IMR-90 (cell line): Measurements from ENCODE around the gene OGFOD3. TPM values are rescaled to one million over a fixed set of nuclear protein-coding genes. Genes with fewer than 3 reads are reported as not detected.

ENCODE experiments used
- ATAC-seq: fragments of 200-7000 bp; cut with Tn5 transposase; 2 replicates; pipeline ENCODE4 v1.9.1; 2020; ENCODE audit warnings: low read depth, mild to moderate bottlenecking, moderate library complexity
- BruUV-seq: library from RNA; stranded (reverse); fragments of 400-500 nt; replicated peaks from 2 replicates; lab custom pipeline; 2021; lab: Mats Ljungman, UMichigan
- CTCF ChIA-PET: fragments of 300-600 bp; formaldehyde crosslinking; extraction: SDS; loops from one replicate; lab custom pipeline; 2021; ENCODE audit warnings: antibody characterized with exemption; lab: Yijun Ruan, JAX
- POLR2A ChIA-PET: fragments of 300-600 bp; sonication (Branson Sonifier 250); formaldehyde crosslinking; loops from one replicate; lab custom pipeline; 2022; ENCODE audit warnings: antibody characterized with exemption; ENCODE audit not compliant: unreplicated experiment; lab: Charles Lee
- DNase-seq: peaks from one replicate; pipeline ENCODE4 v3.0.0; 2013
- H2AFZ ChIP-seq: replicated peaks from 2 replicates; pipeline ENCODE3; 2013; ENCODE audit warnings: low read length, mild to moderate bottlenecking; ENCODE audit not compliant: poor library complexity
- H2AK5ac ChIP-seq: 2 replicates; pipeline ENCODE4 v1.6.1; 2013; ENCODE audit warnings: low read depth, low read length, inconsistent platforms
- H2AK9ac ChIP-seq: replicated peaks from 2 replicates; pipeline ENCODE3; 2013; ENCODE audit warnings: mild to moderate bottlenecking, low read depth, low read length, moderate library complexity; ENCODE audit not compliant: poor library complexity
- H2BK120ac ChIP-seq: 2 replicates; pipeline ENCODE4 v1.6.1; 2013; ENCODE audit warnings: low read depth, low read length, inconsistent platforms
- H2BK15ac ChIP-seq: 3 replicates; pipeline ENCODE4 v1.6.1; 2013; ENCODE audit warnings: low read depth, low read length, inconsistent platforms
- H2BK20ac ChIP-seq: 2 replicates; pipeline ENCODE4 v1.6.1; 2013; ENCODE audit warnings: low read depth, mild to moderate bottlenecking, inconsistent platforms, low read length, moderate library complexity
- H2BK5ac ChIP-seq: 2 replicates; pipeline ENCODE4 v1.6.1; 2013; ENCODE audit warnings: mild to moderate bottlenecking, low read depth, low read length, inconsistent platforms; ENCODE audit not compliant: poor library complexity, severe bottlenecking
- H3K14ac ChIP-seq: replicated peaks from 2 replicates; pipeline ENCODE4 v1.6.1; 2013; ENCODE audit warnings: low read depth, low read length, inconsistent platforms
- H3K18ac ChIP-seq: 2 replicates; pipeline ENCODE4 v1.6.1; 2013; ENCODE audit warnings: low read depth, low read length, control low read depth
- H3K23ac ChIP-seq: 2 replicates; pipeline ENCODE4 v1.6.1; 2013; ENCODE audit warnings: low read depth, low read length, inconsistent platforms
- H3K27ac ChIP-seq: 2 replicates; pipeline ENCODE4 v1.5.1; 2013; ENCODE audit warnings: mild to moderate bottlenecking, control low read depth, low read length; ENCODE audit not compliant: insufficient read depth
- H3K27me3 ChIP-seq: 2 replicates; pipeline ENCODE4 v1.6.1; 2013; ENCODE audit warnings: low read length; ENCODE audit not compliant: control insufficient read depth, insufficient read depth
- H3K36me3 ChIP-seq: 2 replicates; pipeline ENCODE4 v1.6.1; 2013; ENCODE audit warnings: low read length, mixed read lengths; ENCODE audit not compliant: control insufficient read depth, insufficient read depth
- H3K4ac ChIP-seq: 2 replicates; pipeline ENCODE4 v1.6.1; 2013; ENCODE audit warnings: low read depth, low read length, inconsistent platforms
- H3K4me1 ChIP-seq: 2 replicates; pipeline ENCODE4 v1.6.1; 2013; ENCODE audit warnings: low read length, mixed read lengths; ENCODE audit not compliant: control insufficient read depth, insufficient read depth
- H3K4me2 ChIP-seq: 2 replicates; pipeline ENCODE4 v1.6.1; 2013; ENCODE audit warnings: low read depth, mild to moderate bottlenecking, control low read depth, low read length, moderate library complexity
- H3K4me3 ChIP-seq: 2 replicates; pipeline ENCODE4 v1.5.1; 2013; ENCODE audit warnings: low read depth, mild to moderate bottlenecking, control low read depth, low read length, moderate library complexity; ENCODE audit not compliant: insufficient read depth
- H3K56ac ChIP-seq: 2 replicates; pipeline ENCODE4 v1.6.1; 2013; ENCODE audit warnings: low read length, inconsistent platforms; ENCODE audit not compliant: insufficient read depth; ENCODE audit errors: extremely low read depth
- H3K79me1 ChIP-seq, 2 experiments: 2 replicates each; pipeline ENCODE4 v1.6.1; 2013; ENCODE audit warnings: low read length in 2 of 2, inconsistent platforms in 1 of 2, low read depth in 1 of 2
- H3K9ac ChIP-seq: 2 replicates; pipeline ENCODE4 v1.6.1; 2013; ENCODE audit warnings: low read depth, low read length, control low read depth
- H3K9me1 ChIP-seq: 2 replicates; pipeline ENCODE4 v1.6.1; 2013; ENCODE audit warnings: low read length, inconsistent platforms; ENCODE audit not compliant: insufficient read depth
- H3K9me3 ChIP-seq: 2 replicates; pipeline ENCODE4 v1.6.1; 2013; ENCODE audit warnings: low read length; ENCODE audit not compliant: control insufficient read depth, insufficient read depth
- H4K20me1 ChIP-seq: 2 replicates; pipeline ENCODE4 v1.6.1; 2013; ENCODE audit warnings: low read length, inconsistent platforms; ENCODE audit not compliant: insufficient read depth
- H4K5ac ChIP-seq: 2 replicates; pipeline ENCODE4 v1.6.1; 2013; ENCODE audit warnings: mild to moderate bottlenecking, low read depth, low read length, control low read depth
- H4K8ac ChIP-seq, 2 experiments: 2 replicates each; pipeline ENCODE4 v1.6.1; 2013; ENCODE audit warnings: low read depth in 2 of 2, low read length in 2 of 2, control low read depth in 1 of 2, inconsistent platforms in 1 of 2
- H4K91ac ChIP-seq: 2 replicates; pipeline ENCODE4 v1.6.1; 2013; ENCODE audit warnings: low read depth, low read length, inconsistent platforms; ENCODE audit not compliant: insufficient read depth
- MAFK ChIP-seq: IDR thresholded peaks from 2 replicates; pipeline ENCODE4 v1.6.1; 2012; ENCODE audit warnings: low read depth, low read length, improper control_type of control experiment
- NFE2L2 ChIP-seq: fragments of 150-350 bp; IDR thresholded peaks from 2 replicates; pipeline ENCODE4 v1.6.1; 2016; ENCODE audit warnings: low read depth, mild to moderate bottlenecking, low read length
- WGBS, 2 experiments: methylation state at CpG; one replicate each; pipeline versions ENCODE4 v1.1.5 to v1.1.7; 2013; ENCODE audit warnings: missing lambda C conversion rate in 2 of 2; ENCODE audit not compliant: insufficient read length in 1 of 2; ENCODE audit errors: extremely low coverage in 2 of 2; 5-methylcytosine and 5-hydroxymethylcytosine counted together
- dilution Hi-C: fragments of 300-500 bp; cut with HindIII; formaldehyde crosslinking; loops from one replicate; pipeline ENCODE4 v1.14.3; 2018; ENCODE audit warnings: low sequenced_read_pairs; ENCODE audit not compliant: unreplicated experiment
- in situ Hi-C: fragments of 300-500 bp; cut with MboI; formaldehyde crosslinking; loops from 3 replicates; pipeline ENCODE4 v1.14.3; 2019; ENCODE audit warnings: low sequenced_read_pairs, inconsistent platforms, mixed read lengths
- intact Hi-C: fragments of 100-400 bp; cut with micrococcal nuclease; formaldehyde crosslinking; loops from 2 replicates; pipeline ENCODE4 v1.10.0; 2022
- polyA plus RNA-seq, 3 experiments: library from polyadenylated mRNA; depleted of rRNA; stranded (reverse); fragments of >200 nt; gene quantifications; 2 replicates each; pipeline ENCODE4 v1.2.3, GENCODE V29; 2012; ENCODE audit warnings: low replicate concordance in 1 of 3
- total RNA-seq: library from RNA; depleted of rRNA; stranded (reverse); fragments of >200 nt; gene quantifications from 2 replicates; pipeline ENCODE4 v1.2.3, GENCODE V29; 2012
- TF ChIP-seq, protein P1 (sequence below): fragments of 150-350 bp; IDR thresholded peaks from 2 replicates; pipeline ENCODE4 v1.6.1; 2017; ENCODE audit warnings: mild to moderate bottlenecking, antibody characterized with exemption, low read length, low read depth

Gene OGFOD3
- total and polyA plus RNA-seq, 2 of the 4 experiments (the other 2 are of a cell fraction) = 25.3 to 33.4 TPM

DNA sequence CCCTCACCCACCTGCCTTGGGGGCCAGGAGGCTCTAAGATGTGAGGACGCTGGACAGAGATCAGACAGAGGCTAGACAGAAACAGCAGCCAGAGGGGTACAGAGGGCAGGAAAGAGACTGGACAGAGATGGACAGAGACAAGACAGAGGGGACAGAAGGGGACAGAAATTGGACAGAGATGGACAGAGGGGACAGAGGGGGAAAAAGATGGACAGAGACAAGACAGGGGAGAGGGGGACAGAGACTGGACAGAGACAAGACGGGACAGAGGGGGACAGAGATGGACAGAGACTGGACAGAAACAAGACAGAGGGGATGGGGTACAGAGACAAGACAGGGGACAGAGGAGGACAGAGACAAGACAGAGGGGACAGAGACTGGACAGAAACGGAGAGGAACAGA is 30.7 kb downstream of the OGFOD3 start:
- Histone ChIP-seq H3K4me3 (no peak overlapping the region), H3K4me1 (peaks cover 2% of the 10 kb centered on the region), H3K14ac (no peak overlapping the region), H3K4me2 (no peak overlapping the region), H3K4ac (no peak overlapping the region), H3K9me3 (no peaks in the 10 kb centered on the region), H4K20me1 (no peaks in the 10 kb centered on the region), H2AK5ac (no peak overlapping the region), H2AFZ (no peak overlapping the region), H3K27ac (no peak overlapping the region), H2BK20ac (no peak overlapping the region), H3K18ac (no peak overlapping the region), H2BK5ac (no peak overlapping the region), H4K8ac (no peak overlapping the region), H2BK120ac (no peak overlapping the region), H3K23ac (no peak overlapping the region), H3K27me3 (peaks cover 31% of the 10 kb centered on the region), H3K56ac (no peak overlapping the region), H4K91ac (no peak overlapping the region), H3K9ac (no peak overlapping the region), H2AK9ac (no peak overlapping the region), H3K9me1 (no peaks in the 10 kb centered on the region), H4K5ac (no peak overlapping the region), H3K79me1 (no peaks in the 10 kb centered on the region), H3K36me3 (peaks cover 8% of the 10 kb centered on the region; the same call in 1 of the 2 replicates), H2BK15ac (no peak overlapping the region)
- ChIA-PET POLR2A (no interaction called here), CTCF (no interaction called here)
- in situ Hi-C loops (no loop called here), dilution Hi-C loops (no loop called here), intact Hi-C loops (no loop called here)
- BruUV-seq = no TSS peak
- TF ChIP-seq, protein P1, sequence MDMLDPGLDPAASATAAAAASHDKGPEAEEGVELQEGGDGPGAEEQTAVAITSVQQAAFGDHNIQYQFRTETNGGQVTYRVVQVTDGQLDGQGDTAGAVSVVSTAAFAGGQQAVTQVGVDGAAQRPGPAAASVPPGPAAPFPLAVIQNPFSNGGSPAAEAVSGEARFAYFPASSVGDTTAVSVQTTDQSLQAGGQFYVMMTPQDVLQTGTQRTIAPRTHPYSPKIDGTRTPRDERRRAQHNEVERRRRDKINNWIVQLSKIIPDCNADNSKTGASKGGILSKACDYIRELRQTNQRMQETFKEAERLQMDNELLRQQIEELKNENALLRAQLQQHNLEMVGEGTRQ = no peak
- TF ChIP-seq MAFK = no peak
- no peak for TF ChIP-seq NFE2L2
- DNase-seq (no peak), ATAC-seq (no peak)
- 69% methylated on average over 3 of the region's 3 CpGs; no CpG with 5 or more reads in 1 of the 2 experiments for WGBS, 2 experiments
